Bone marrow (tissue), 2 donors: ENCODE measurements around the gene CACNG6.
A peak's percentile ranks its signal among the peaks of the same experiment; 100 is the strongest.

ENCODE experiments used
- DNase-seq, 2 donors: peaks; one replicate each; lab custom pipeline; 2025; lab: John Stamatoyannopoulos, UW

The CACNG6 gene

DNA sequence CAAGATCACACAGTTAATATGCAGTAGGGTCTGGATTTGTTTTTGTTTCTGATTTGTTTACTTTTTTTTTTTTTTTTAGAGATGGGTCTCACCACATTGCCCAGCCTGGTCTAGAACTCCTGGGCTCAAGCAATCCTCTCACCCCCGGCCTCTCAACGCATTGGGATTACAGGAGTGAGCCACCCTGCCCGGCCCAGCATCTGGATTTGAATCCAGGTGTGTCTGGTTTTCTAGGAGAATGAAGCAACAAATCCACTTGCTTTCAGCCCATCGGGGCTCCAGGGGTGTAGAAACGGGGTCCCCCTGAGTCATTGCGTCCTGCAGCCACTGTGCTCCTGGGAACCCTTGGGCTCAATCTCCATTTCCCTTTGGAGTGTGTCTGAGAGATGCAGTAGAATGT, 22.1 kb upstream of the CACNG6 start:
- DNase-seq = no peak

GRCh38 chr19:53971673-53972072, 19.8 kb upstream of the CACNG6 start:
- no peak for DNase-seq

- peak in 1 of 2 donors; percentile 37 for DNase-seq
These were observed 13.9 kb upstream of the CACNG6 start for GRCh38 chr19:53977429-53977990.

- DNase-seq = no peak
These were observed 13.3 kb upstream of the CACNG6 start for GRCh38 chr19:53977991-53978731.

DNA sequence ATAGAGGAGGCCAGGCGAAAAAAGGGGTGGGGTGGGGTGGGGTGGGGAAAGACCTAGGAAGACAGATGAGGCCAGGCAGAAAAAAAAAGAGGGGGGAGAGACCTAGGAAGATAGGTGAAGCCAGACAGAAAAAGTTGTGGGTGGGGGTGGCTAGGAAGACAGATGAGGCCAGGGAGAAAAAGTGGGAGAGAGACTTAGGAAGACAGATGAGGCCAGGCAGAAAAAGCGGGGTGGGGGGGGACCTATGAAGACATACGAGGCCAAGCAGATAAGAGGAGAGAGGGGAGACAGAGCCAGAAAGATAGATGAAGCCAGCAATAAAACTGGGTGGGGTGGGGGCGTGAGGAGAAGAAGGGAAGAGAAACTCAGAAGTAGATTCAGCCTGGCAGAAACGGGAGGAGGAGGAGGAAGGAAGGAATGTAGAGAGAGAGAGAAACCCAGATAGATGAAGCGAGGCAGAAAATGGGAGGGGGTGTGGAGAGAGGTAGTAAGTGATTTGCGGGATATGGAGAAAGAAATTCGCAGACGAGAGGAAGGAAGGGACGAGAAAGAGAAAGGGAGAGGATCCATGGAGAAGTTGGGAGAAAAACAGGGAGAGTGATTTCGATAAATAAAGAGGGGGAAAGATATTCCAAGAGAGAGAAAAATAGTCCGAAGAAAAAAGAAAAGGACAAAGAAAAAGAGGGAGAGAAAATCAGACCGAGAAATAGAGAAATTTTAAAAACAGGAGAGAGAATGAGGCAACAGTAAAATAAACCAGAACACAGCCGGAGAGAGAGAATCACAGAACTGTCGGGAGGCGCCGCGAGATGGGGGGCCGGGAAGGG, 12.2 kb upstream of the CACNG6 start:
- no peak for DNase-seq

DNA sequence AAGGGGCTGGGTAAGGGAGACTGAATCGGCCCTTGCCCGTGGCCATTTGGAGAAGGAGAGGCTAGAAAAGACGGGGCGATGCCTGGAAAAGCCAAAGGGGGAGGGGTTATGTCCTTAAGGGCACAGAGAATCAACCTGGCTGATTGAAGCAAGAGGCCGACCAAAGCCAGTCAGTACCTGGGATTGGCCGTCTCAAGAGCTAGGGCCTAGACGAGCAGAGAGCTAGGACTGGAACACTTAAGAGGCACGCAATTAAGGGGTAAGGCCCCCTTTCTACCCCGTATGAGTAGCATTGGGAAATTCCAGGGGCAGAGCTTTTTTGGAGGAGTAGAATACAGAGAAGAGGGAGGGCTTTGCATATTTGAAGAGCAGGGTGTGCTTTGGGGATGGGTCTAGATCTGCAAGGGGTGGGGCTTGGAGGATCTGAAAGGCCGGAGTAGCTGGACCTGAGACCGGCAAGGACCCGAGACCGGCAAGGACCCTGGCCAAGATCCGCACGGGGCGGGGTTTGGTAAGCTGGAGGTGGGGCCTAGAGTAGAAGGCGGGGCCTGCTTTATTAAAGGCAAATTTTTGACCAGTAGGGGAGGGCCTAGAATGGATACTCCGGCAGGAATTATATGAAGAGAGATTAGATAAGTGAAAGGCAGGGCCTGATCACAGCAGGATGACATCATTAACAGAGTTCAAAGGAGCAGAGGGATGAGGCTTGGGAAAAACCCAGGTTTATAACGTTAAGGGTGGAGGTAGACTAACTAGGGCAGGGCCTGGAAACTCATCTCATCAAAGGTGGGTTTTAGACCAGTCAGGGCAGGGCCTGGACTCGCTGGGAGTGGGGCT, 10.7 kb upstream of the CACNG6 start:
- no peak for DNase-seq

DNA sequence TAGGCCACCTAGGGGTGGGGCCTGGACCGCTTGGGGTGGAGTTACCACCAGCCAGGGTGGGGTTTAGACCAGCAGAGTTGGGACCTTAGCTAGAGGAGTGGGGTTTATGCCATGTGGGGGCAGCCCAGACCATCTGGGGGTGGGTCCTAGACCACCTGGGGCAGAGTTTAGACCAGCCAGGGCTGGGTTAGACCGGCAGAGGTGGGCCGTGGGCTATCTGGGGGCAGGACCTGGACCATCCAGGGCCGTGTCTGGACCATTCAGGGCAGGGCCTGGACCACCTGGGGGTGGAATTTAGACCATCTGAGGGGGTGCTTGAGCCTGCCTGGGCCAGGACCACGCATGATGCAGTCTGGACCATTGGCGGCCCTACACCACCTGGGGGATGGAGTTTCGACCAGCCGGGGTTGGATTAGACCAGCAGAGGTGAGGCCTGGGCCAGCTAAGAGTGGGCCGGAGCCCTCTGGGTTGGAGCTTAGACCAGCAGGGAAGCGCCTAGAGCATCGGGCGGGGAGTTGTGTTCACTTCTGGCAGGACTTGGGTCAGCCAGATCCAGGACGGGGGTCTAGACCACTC, 10.0 kb upstream of the CACNG6 start:
- no peak for DNase-seq

DNA sequence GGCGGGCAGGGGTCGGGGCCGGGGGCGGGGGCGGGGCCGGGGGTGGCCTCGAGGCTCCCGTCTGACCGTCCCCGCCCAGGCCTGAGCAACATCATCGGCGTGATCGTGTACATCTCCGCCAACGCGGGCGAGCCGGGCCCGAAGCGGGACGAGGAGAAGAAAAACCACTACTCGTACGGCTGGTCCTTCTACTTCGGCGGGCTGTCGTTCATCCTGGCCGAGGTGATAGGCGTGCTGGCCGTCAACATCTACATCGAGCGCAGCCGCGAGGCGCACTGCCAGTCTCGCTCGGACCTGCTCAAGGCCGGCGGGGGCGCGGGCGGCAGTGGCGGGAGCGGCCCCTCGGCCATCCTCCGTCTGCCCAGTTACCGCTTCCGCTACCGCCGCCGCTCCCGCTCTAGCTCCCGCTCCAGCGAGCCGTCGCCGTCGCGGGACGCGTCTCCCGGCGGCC, 9.4 kb upstream of the CACNG6 start:
- DNase-seq = no peak

- no peak for DNase-seq
These were observed 8.8 kb upstream of the CACNG6 start for GRCh38 chr19:53982611-53983010.

GRCh38 chr19:53983457-53984289, 7.8 kb upstream of the CACNG6 start:
- DNase-seq = no peak

GRCh38 chr19:53985863-53986262, 5.6 kb upstream of the CACNG6 start:
- no peak for DNase-seq

- DNase-seq = no peak
These were observed 2.5 kb upstream of the CACNG6 start for GRCh38 chr19:53988981-53989380.

DNA sequence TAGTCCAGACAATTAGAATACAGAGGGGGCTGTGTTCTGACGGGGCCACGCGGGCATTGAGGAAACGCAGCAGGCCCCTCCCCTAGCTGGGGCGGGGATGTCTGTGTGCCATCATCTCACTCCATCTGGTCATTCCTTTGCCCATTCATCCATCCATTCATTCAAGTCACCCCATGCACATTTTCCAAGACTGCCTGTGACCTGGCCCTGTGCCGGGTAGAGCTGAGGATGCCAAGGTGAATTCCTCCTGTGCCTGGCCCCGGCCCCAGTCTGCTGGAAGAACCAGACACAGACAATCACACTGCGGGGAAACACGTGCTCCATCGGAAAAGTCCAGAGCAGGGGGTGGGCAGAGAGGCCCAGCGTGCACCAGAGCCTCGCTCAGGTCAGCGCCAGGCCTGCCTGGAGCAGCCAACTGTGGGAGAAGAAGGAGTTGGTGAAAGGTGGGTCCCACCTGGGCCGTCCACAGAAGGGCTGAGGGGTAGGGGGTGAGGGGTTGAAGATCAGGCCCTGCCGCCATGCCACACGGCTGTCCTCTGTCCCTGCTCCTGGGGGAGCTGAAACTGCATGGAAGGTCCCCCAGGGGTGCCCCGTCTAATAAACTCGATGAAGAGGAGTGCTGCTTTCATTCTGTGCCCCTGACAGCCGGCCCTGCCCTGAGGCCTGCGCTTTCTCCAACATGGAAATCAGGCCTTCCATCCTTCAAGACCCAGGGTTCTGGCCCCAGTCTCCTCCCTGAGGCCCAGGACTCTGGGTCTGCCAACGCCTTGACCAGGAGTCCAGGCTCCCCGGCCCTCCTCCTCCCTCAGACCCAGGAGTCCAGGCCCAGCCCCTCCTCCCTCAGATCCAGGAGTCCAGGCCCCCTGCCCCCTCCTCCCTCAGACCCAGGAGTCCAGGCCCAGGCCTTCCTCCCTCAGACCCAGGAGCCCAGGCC, 1.6 kb upstream of the CACNG6 start:
- no peak for DNase-seq

DNA sequence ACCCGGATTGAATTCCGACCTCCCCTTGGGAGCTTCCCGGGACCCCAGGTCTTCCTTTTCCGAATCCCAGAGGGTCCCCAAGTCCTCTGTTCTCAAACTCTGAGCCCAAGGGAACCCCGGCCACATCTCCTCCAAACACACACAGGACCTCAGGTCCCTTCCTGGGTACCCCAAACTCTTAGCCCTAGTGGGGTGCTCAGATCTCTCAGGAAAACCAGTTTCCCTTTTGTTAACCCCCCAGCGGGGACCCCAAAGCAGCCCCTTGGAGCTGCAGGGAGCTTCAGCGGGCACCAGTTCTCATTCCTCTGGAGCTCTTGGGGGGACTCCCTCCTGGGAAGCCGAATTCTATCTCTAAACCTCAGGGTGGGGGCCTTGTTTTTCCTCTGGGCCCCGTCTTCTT, 774 bp downstream of the CACNG6 start:
- no peak for DNase-seq

DNA sequence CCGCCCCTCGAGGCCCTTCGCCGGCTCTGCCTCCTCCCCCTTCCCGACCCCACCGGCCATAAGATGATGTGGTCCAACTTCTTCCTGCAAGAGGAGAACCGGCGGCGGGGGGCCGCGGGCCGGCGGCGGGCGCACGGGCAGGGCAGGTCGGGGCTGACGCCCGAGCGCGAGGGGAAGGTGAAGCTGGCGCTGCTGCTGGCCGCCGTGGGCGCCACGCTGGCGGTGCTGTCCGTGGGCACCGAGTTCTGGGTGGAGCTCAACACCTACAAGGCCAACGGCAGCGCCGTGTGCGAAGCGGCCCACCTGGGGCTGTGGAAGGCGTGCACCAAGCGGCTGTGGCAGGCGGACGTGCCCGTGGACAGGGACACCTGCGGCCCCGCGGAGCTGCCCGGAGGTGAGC, 1.4 kb downstream of the CACNG6 start:
- DNase-seq = no peak

- DNase-seq = no peak
These were observed 2.0 kb downstream of the CACNG6 start for GRCh38 chr19:53993448-53993847.

GRCh38 chr19:53994811-53995210, 3.4 kb downstream of the CACNG6 start:
- no peak for DNase-seq

GRCh38 chr19:53998223-53998622, 6.8 kb downstream of the CACNG6 start:
- no peak for DNase-seq

- DNase-seq = no peak
These were observed 8.3 kb downstream of the CACNG6 start for GRCh38 chr19:53999694-54000093.

GRCh38 chr19:54001496-54001895, 10.1 kb downstream of the CACNG6 start:
- no peak for DNase-seq
